ENCODE results near the gene SERINC4.

DNA sequence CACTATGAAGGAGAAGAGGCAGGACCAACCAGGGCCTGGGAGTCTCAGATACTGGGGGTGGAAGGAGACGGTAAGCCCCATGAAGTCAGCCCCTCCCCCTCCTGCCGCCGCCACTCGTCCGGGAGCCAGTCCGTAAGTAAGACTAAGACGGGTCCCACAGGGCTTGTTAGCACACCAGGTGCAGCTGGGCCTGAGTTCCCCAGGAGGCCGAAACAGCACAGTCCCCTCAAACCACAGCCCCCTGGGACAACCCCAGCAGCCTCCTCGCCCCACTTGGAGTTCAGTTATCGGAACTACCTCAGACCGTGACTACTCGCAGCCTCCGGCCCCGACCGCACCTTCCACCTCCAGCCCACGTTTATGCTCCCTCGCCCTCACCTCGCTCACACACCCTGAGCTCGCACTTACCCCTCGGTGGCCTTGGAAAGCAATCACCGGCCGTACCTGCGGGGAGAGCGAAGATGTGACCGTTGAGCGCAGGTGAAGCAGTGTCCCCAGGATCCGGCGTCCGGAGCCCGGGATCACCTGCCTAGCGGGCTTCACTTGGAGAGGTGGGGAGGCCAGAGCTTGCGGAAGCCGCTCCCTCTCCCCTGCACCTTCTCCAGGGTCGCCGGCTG lies 23.8 kb downstream of the SERINC4 start:
- TF ChIP-seq RAD21 (IDR thresholded peaks at IDR 0.05; ENCODE audit: low read depth) (no peak), CREB1 (IDR thresholded peaks at IDR 0.05; ENCODE audit: low read depth) (no peak), FOXM1 (IDR thresholded peaks at IDR 0.05; ENCODE audit: borderline replicate concordance, low read depth) (no peak), CEBPB (IDR thresholded peaks at IDR 0.05) (no peak), EGR1 (IDR thresholded peaks at IDR 0.05) (no peak), EP300 (IDR thresholded peaks at IDR 0.05; ENCODE audit: borderline replicate concordance) (no peak), TCF12 (IDR thresholded peaks at IDR 0.05; ENCODE audit: low read depth) (no peak), TAF1 (IDR thresholded peaks at IDR 0.05; ENCODE audit: low read depth) (no peak), MAX (IDR thresholded peaks at IDR 0.05) (no peak), NFIC (IDR thresholded peaks at IDR 0.05) (no peak), TEAD4 (IDR thresholded peaks at IDR 0.05) (no peak)
- TF ChIP-seq, protein P1, sequence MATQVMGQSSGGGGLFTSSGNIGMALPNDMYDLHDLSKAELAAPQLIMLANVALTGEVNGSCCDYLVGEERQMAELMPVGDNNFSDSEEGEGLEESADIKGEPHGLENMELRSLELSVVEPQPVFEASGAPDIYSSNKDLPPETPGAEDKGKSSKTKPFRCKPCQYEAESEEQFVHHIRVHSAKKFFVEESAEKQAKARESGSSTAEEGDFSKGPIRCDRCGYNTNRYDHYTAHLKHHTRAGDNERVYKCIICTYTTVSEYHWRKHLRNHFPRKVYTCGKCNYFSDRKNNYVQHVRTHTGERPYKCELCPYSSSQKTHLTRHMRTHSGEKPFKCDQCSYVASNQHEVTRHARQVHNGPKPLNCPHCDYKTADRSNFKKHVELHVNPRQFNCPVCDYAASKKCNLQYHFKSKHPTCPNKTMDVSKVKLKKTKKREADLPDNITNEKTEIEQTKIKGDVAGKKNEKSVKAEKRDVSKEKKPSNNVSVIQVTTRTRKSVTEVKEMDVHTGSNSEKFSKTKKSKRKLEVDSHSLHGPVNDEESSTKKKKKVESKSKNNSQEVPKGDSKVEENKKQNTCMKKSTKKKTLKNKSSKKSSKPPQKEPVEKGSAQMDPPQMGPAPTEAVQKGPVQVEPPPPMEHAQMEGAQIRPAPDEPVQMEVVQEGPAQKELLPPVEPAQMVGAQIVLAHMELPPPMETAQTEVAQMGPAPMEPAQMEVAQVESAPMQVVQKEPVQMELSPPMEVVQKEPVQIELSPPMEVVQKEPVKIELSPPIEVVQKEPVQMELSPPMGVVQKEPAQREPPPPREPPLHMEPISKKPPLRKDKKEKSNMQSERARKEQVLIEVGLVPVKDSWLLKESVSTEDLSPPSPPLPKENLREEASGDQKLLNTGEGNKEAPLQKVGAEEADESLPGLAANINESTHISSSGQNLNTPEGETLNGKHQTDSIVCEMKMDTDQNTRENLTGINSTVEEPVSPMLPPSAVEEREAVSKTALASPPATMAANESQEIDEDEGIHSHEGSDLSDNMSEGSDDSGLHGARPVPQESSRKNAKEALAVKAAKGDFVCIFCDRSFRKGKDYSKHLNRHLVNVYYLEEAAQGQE (IDR thresholded peaks at IDR 0.05; ENCODE audit: low read depth), result no peak

Measured in Ishikawa (cell line).